Kidney (tissue), 14 donors: ENCODE measurements around the gene HS2ST1. TPM values are rescaled to one million over a fixed set of nuclear protein-coding genes. Genes with fewer than 3 reads are reported as not detected.

Experiments used
- DNase-seq, 5 donors: peaks; one replicate each; pipeline ENCODE4 v3.0.0-alpha.2; 2013 to 2020
- FAIRE-seq: peaks from 2 replicates; lab custom pipeline; 2012; peaks lifted over from hg19 to GRCh38; lab: Jason Lieb, UNC
- H3K27ac ChIP-seq, 2 donors: one replicate each; pipeline ENCODE4 v1.7.0; 2013; ENCODE audit warnings: low read depth in 2 of 2, low read length in 2 of 2, inconsistent platforms in 1 of 2
- H3K27me3 ChIP-seq: one replicate; pipeline ENCODE4 v1.7.1; 2013; ENCODE audit warnings: low read length, inconsistent platforms; ENCODE audit not compliant: control insufficient read depth, insufficient read depth
- H3K36me3 ChIP-seq, 3 donors: one replicate each; pipeline versions ENCODE4 v1.7.0 to v1.7.1; 2013; ENCODE audit warnings: low read length in 3 of 3, control low read depth in 1 of 3, inconsistent platforms in 1 of 3; ENCODE audit not compliant: insufficient read depth in 3 of 3, control insufficient read depth in 2 of 3
- H3K4me1 ChIP-seq, 3 donors: one replicate each; pipeline versions ENCODE4 v1.7.0 to v1.7.1; 2013; ENCODE audit warnings: low read length in 3 of 3, inconsistent platforms in 1 of 3, low read depth in 1 of 3; ENCODE audit not compliant: control insufficient read depth in 2 of 3, insufficient read depth in 2 of 3
- H3K4me3 ChIP-seq, 3 donors: one replicate each; pipeline versions ENCODE4 v1.7.0 to v1.8.1; 2013; ENCODE audit warnings: low read length in 3 of 3, control low read depth in 1 of 3, inconsistent platforms in 1 of 3
- H3K9ac ChIP-seq, 3 donors: one replicate each; pipeline versions ENCODE4 v1.7.0 to v1.7.1; 2013; ENCODE audit warnings: low read length in 3 of 3, control low read depth in 1 of 3, inconsistent platforms in 1 of 3
- H3K9me3 ChIP-seq, 3 donors: one replicate each; pipeline versions ENCODE4 v1.7.0 to v1.7.1; 2013; ENCODE audit warnings: low read length in 3 of 3, control low read depth in 1 of 3, inconsistent platforms in 1 of 3; ENCODE audit not compliant: control insufficient read depth in 2 of 3, insufficient read depth in 1 of 3
- CTCF ChIP-seq: IDR thresholded peaks from 3 replicates; pipeline ENCODE4 v1.5.1; 2012; ENCODE audit warnings: mild to moderate bottlenecking, moderate library complexity, borderline replicate concordance; ENCODE audit not compliant: insufficient read depth; ENCODE audit errors: extremely low read depth
- intact Hi-C: fragments of 100-400 bp; cut with DNase I; formaldehyde crosslinking; loops from one replicate; pipeline ENCODE4 v1.11.1; 2022
- polyA plus RNA-seq: library from polyadenylated mRNA; stranded (reverse); fragments of 350-450 nt; fragmentation: Illumina TruSeq; extraction: RNeasy Lipid Tissue Mini Kit (QIAGEN cat#74804); gene quantifications from one replicate; pipeline ENCODE4 v1.2.3, GENCODE V29; 2014; ENCODE audit warnings: low read depth, low replicate concordance; ENCODE audit not compliant: insufficient read depth
- total RNA-seq: library from RNA; stranded (reverse); fragmentation: NEBNext Ultra II Directional; extraction: Animal tissue kit (Norgen Biotek cat#: 25700); gene quantifications from one replicate; pipeline ENCODE4 v1.2.1, GENCODE V29; 2021
- donor health status: control.
- donor health status: control.
- donor health status: control.
- donor health status: control.
- donor health status: control.
- donor health status: DM: yes; HTN: yes; CAD: no.
- donor health status: Normal renal cell carcinoma (clear cell type).

The HS2ST1 gene
- total and polyA plus RNA-seq, 2 donors from 2014 or later = 10.3 to 27.1 TPM

- Histone ChIP-seq H3K27me3 (no peaks in the 10 kb centered on the region), H3K4me1 (no peaks in the 10 kb centered on the region), H3K27ac (no peak overlapping the region), H3K36me3 (no peaks in the 10 kb centered on the region), H3K9ac (no peak overlapping the region), H3K4me3 (no peak overlapping the region), H3K9me3 (no peaks in the 10 kb centered on the region)
- TF ChIP-seq CTCF = no peak
- FAIRE-seq (no peak), DNase-seq (no peak)
- intact Hi-C loops = no loop called here
Measured at GRCh38 chr1:87147851-87148250, 233.4 kb downstream of the HS2ST1 start.

- intact Hi-C loops = no loop called here
- Histone ChIP-seq H3K9ac (no peak overlapping the region), H3K4me3 (no peak overlapping the region), H3K27me3 (no peaks in the 10 kb centered on the region), H3K4me1 (no peaks in the 10 kb centered on the region), H3K27ac (no peak overlapping the region), H3K9me3 (no peaks in the 10 kb centered on the region), H3K36me3 (no peaks in the 10 kb centered on the region)
- DNase-seq = no peak
- TF ChIP-seq CTCF = no peak
- FAIRE-seq = no peak
Measured at GRCh38 chr1:87148661-87149060, 234.2 kb downstream of the HS2ST1 start.

GRCh38 chr1:87149241-87150041 is 235.0 kb downstream of the HS2ST1 start:
- no peak overlapping the region for H3K27ac ChIP-seq
- DNase-seq (peak in 1 of 5 donors; percentile 42), FAIRE-seq (no peak)
- no peak overlapping the region for H3K9ac ChIP-seq
- TF ChIP-seq CTCF = no peak
- H3K36me3 ChIP-seq = no peaks in the 10 kb centered on the region
- H3K4me1 ChIP-seq = no peaks in the 10 kb centered on the region
- no peaks in the 10 kb centered on the region for H3K27me3 ChIP-seq
- no peaks in the 10 kb centered on the region for H3K9me3 ChIP-seq
- H3K4me3 ChIP-seq = no peak overlapping the region
- intact Hi-C loops = no loop called here
